ENCODE results near the gene SCT. TPM values are rescaled to one million over a fixed set of nuclear protein-coding genes. Genes with fewer than 3 reads are reported as not detected.

Gene SCT
- total and polyA plus RNA-seq, 2 donors (not counting 1 experiment from before 2014, with no cell fraction given), result not detected

GRCh38 chr11:665062-665703 lies 38.2 kb upstream of the SCT start:
- Mint-ChIP-seq H3K27me3 (no peaks in the 10 kb centered on the region), H3K4me1 (no peaks in the 10 kb centered on the region), H3K27ac (no peak overlapping the region), H3K9me3 (ENCODE audit: insufficient read depth) (no peaks in the 10 kb centered on the region), H3K4me3 (no peak overlapping the region)
- ChIA-PET CTCF (interaction anchor here (1.0 to 8.7 kb wide), 2 partner anchors 60 to 101 kb away, joined by 3 to 104 read pairs; no protein-coding TSS in a partner anchor), POLR2A (no interaction called here)
- no peak for ATAC-seq (ENCODE audit: low read depth)
- H3K27ac ChIP-seq (ENCODE audit: low read length in 2 of 2), result no peak overlapping the region
- 100% methylated on average over 1 of the region's 15 CpGs for WGBS (ENCODE audit: insufficient coverage)
- intact Hi-C loops (cut with micrococcal nuclease), result no loop called here
- no peaks in the 10 kb centered on the region for H3K4me1 ChIP-seq (ENCODE audit: control insufficient read depth in 2 of 2, insufficient read depth in 2 of 2, low read length in 2 of 2)
- H3K9me3 ChIP-seq (ENCODE audit: control extremely low read depth in 1 of 3, control insufficient read depth in 2 of 3, insufficient read depth in 1 of 3, low read length in 2 of 3), result no peaks in the 10 kb centered on the region
- peaks cover 0 to 13% of the 10 kb centered on the region in 2 experiments for H3K36me3 ChIP-seq (replicated peaks in 1 of 2; ENCODE audit: control extremely low read depth in 1 of 2, control insufficient read depth in 1 of 2, extremely low read depth in 1 of 2, insufficient read depth in 2 of 2, low read length in 1 of 2)
- no peak for TF ChIP-seq CTCF (IDR thresholded peaks at IDR 0.05)
- no peak for TF ChIP-seq EZH2 (IDR thresholded peaks at IDR 0.05; ENCODE audit: borderline replicate concordance, insufficient read depth, low read depth, low read length, poor library complexity, severe bottlenecking)
- H3K4me3 ChIP-seq (ENCODE audit: control extremely low read depth in 1 of 5, extremely low read depth in 1 of 5, insufficient read depth in 1 of 5, low read depth in 2 of 5, low read length in 4 of 5), result no peak overlapping the region
- H3K4me2 ChIP-seq (replicated peaks; ENCODE audit: low read depth, low read length, poor library complexity, severe bottlenecking), result no peak overlapping the region
- peaks cover 18% of the 10 kb centered on the region for H3K79me2 ChIP-seq (ENCODE audit: control insufficient read depth, insufficient read depth, low read length)
- H3K9ac ChIP-seq (ENCODE audit: low read length), result no peak overlapping the region
- H4K20me1 ChIP-seq (ENCODE audit: control insufficient read depth, insufficient read depth, low read length, poor library complexity, severe bottlenecking), result peaks cover 15% of the 10 kb centered on the region
- no peaks in the 10 kb centered on the region for H3K27me3 ChIP-seq (replicated peaks in 1 of 4; ENCODE audit: control extremely low read depth in 1 of 4, control insufficient read depth in 3 of 4, insufficient read depth in 4 of 4, low read length in 3 of 4)
- H2AFZ ChIP-seq (ENCODE audit: insufficient read depth, low read depth, low read length, poor library complexity, severe bottlenecking), result no peak overlapping the region
- DNase-seq, result no peak

GRCh38 chr11:662689-663274 lies 35.8 kb upstream of the SCT start:
- Histone ChIP-seq H3K4me3 (ENCODE audit: control extremely low read depth in 1 of 5, extremely low read depth in 1 of 5, insufficient read depth in 1 of 5, low read depth in 2 of 5, low read length in 4 of 5) (no peak overlapping the region), H3K79me2 (ENCODE audit: control insufficient read depth, insufficient read depth, low read length) (peaks cover 18% of the 10 kb centered on the region), H3K4me2 (replicated peaks; ENCODE audit: low read depth, low read length, poor library complexity, severe bottlenecking) (no peak overlapping the region), H3K27me3 (replicated peaks in 1 of 4; ENCODE audit: control extremely low read depth in 1 of 4, control insufficient read depth in 3 of 4, insufficient read depth in 4 of 4, low read length in 3 of 4) (no peaks in the 10 kb centered on the region), H3K36me3 (replicated peaks in 1 of 2; ENCODE audit: control extremely low read depth in 1 of 2, control insufficient read depth in 1 of 2, extremely low read depth in 1 of 2, insufficient read depth in 2 of 2, low read length in 1 of 2) (peaks cover 0 to 22% of the 10 kb centered on the region in 2 experiments), H3K9me3 (ENCODE audit: control extremely low read depth in 1 of 3, control insufficient read depth in 2 of 3, insufficient read depth in 1 of 3, low read length in 2 of 3) (no peaks in the 10 kb centered on the region), H4K20me1 (ENCODE audit: control insufficient read depth, insufficient read depth, low read length, poor library complexity, severe bottlenecking) (peaks cover 15% of the 10 kb centered on the region), H2AFZ (ENCODE audit: insufficient read depth, low read depth, low read length, poor library complexity, severe bottlenecking) (no peak overlapping the region), H3K27ac (ENCODE audit: low read length in 2 of 2) (no peak overlapping the region), H3K9ac (ENCODE audit: low read length) (no peak overlapping the region), H3K4me1 (ENCODE audit: control insufficient read depth in 2 of 2, insufficient read depth in 2 of 2, low read length in 2 of 2) (no peaks in the 10 kb centered on the region)
- POLR2A ChIA-PET, result no interaction called here
- peak; percentile 66 for DNase-seq
- Mint-ChIP-seq H3K4me3 (no peak overlapping the region), H3K27ac (no peak overlapping the region), H3K4me1 (peaks cover 3% of the 10 kb centered on the region), H3K27me3 (no peaks in the 10 kb centered on the region), H3K9me3 (ENCODE audit: insufficient read depth) (no peaks in the 10 kb centered on the region)
- WGBS (ENCODE audit: insufficient coverage), result 67% methylated on average over 12 of the region's 15 CpGs
- intact Hi-C loops (cut with micrococcal nuclease), result loop anchor here (1.0 kb wide), 1 partner anchor 66 kb away; no protein-coding TSS in a partner anchor
- peak; percentile 80 for ATAC-seq (ENCODE audit: low read depth)
- CTCF ChIA-PET, result interaction anchor here (0.7 to 8.7 kb wide), 7 partner anchors 12 to 102 kb away, joined by 3 to 104 read pairs (median 4); no protein-coding TSS in a partner anchor
- TF ChIP-seq CTCF (IDR thresholded peaks at IDR 0.05), result peak; percentile 75
- no peak for TF ChIP-seq EZH2 (IDR thresholded peaks at IDR 0.05; ENCODE audit: borderline replicate concordance, insufficient read depth, low read depth, low read length, poor library complexity, severe bottlenecking)

Measured in B cell (primary cell).